Activated CD4-positive, alpha-beta T cell treated with anti-CD3 and anti-CD28 coated beads for 4 hours (primary cell): ENCODE measurements around the gene HEPHL1.
A peak's percentile ranks its signal among the peaks of the same experiment; 100 is the strongest.
"Not testable (repeated sequence)": the region's sequence is repeated elsewhere in the genome, so short reads cannot be mapped to it uniquely, and the experiment has no call there.

Experiments
- DNase-seq, 2 donors: peaks; one replicate each; pipeline ENCODE4 v3.0.0-alpha.2; 2020

HEPHL1 gene

GRCh38 chr11:94089341-94089740, 68.2 kb downstream of the HEPHL1 start:
- DNase-seq, result no peak

GRCh38 chr11:94090401-94090800, 69.2 kb downstream of the HEPHL1 start:
- DNase-seq, result no peak

GRCh38 chr11:94091091-94091490, 69.9 kb downstream of the HEPHL1 start:
- no peak for DNase-seq

GRCh38 chr11:94100253-94100652, 79.1 kb downstream of the HEPHL1 start:
- no peak for DNase-seq

- no peak for DNase-seq
Measured at GRCh38 chr11:94103471-94103870, 82.3 kb downstream of the HEPHL1 start.

GRCh38 chr11:94104734-94105133, 83.6 kb downstream of the HEPHL1 start:
- DNase-seq, result no peak

GRCh38 chr11:94106716-94107115, 85.6 kb downstream of the HEPHL1 start:
- no peak for DNase-seq

- DNase-seq, result no peak
Measured at GRCh38 chr11:94107363-94107762, 86.2 kb downstream of the HEPHL1 start.

GRCh38 chr11:94111241-94111640, 90.1 kb downstream of the HEPHL1 start:
- DNase-seq, result no peak

GRCh38 chr11:94111660-94112059, 90.5 kb downstream of the HEPHL1 start:
- no peak for DNase-seq

GRCh38 chr11:94112206-94112953, 91.2 kb downstream of the HEPHL1 start:
- DNase-seq, result no peak

- DNase-seq, result no peak
Measured at GRCh38 chr11:94117197-94117574, 96.0 kb downstream of the HEPHL1 start.

- no peak for DNase-seq
Measured at GRCh38 chr11:94117871-94118270, 96.7 kb downstream of the HEPHL1 start.

- DNase-seq, result not testable (repeated sequence)
Measured at GRCh38 chr11:94119676-94120075, 98.5 kb downstream of the HEPHL1 start.

GRCh38 chr11:94120516-94120915, 99.4 kb downstream of the HEPHL1 start:
- DNase-seq, result not testable (repeated sequence)

- no peak for DNase-seq
Measured at GRCh38 chr11:94120946-94121345, 99.8 kb downstream of the HEPHL1 start.

GRCh38 chr11:94125407-94126115, 104.4 kb downstream of the HEPHL1 start:
- DNase-seq, result no peak

GRCh38 chr11:94127638-94128037, 106.5 kb downstream of the HEPHL1 start:
- no peak for DNase-seq

- DNase-seq, result no peak
Measured at GRCh38 chr11:94128291-94128745, 107.2 kb downstream of the HEPHL1 start.

GRCh38 chr11:94128746-94129511, 107.8 kb downstream of the HEPHL1 start, which contains the start of gene PANX1:
Gene PANX1, plus strand, starts transcription at chr11:94128841. Its CDS starts 472 bp downstream, at chr11:94129313.
- DNase-seq, result peak; percentile 64 to 67

- DNase-seq, result peak in 1 of 2 donors; percentile 15
Measured at GRCh38 chr11:94129512-94130297, 108.6 kb downstream of the HEPHL1 start.

- DNase-seq, result no peak
Measured at GRCh38 chr11:94130298-94131046, 109.3 kb downstream of the HEPHL1 start.
